NCI-H1694 (cell line): ENCODE measurements around the gene IFFO2.

Experiments
- DNase-seq: peaks from one replicate; lab custom pipeline; 2025; lab: John Stamatoyannopoulos, UW

The IFFO2 gene

DNA sequence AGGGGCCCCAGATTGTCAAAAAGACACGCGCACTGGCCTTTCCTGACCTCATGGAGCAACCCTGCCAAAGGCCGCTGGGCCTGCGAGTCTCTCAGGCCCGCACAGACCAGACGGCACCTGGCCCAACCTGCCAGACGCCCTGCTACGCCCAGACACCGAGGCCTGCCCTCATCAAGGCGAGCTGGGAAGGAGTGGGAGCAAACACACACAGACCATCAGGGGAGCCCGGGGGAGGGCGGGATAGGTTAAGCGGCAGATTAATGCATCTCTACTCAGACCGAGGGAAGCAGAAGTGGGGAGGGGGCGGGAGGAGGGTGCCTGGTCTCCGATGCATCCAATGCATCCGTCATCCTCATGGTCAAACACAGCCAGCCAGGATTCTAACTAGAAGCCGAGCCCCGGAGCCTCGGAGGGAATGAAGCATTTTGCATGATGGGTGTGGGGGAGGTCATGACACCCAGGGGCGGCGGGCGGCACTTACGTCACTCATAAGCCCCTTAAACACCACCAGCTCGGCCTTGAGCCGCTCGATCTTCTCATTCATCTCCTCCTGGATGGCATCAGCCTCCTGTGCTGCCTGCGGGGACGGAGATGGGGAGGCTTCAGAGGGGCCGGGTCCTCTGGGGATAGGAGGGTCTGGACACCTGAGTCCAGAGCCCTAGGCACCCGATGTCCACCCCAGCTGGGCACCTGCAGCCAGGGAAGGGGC lies 37.1 kb downstream of the IFFO2 start:
- no peak for DNase-seq

DNA sequence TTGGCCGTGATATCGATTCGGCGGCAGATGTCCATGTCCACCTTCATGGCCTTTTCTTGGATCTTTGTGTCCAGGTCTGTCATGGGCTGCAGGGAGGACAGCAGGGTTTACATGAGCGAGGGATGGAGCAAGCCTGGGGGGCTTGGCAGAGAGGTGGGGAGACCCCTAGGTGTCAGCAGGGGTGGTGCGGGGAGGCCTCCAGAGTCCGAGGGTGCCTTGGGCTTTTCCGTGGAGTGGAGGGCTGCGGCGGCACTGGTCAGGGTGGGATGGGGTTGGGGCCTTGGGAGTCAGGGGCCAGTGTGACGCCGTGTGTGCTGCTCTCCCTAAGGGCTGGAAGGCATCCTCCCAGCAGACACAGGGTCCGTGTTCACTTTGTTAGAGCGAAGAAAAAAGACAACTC lies 38.1 kb downstream of the IFFO2 start:
- no peak for DNase-seq

DNA sequence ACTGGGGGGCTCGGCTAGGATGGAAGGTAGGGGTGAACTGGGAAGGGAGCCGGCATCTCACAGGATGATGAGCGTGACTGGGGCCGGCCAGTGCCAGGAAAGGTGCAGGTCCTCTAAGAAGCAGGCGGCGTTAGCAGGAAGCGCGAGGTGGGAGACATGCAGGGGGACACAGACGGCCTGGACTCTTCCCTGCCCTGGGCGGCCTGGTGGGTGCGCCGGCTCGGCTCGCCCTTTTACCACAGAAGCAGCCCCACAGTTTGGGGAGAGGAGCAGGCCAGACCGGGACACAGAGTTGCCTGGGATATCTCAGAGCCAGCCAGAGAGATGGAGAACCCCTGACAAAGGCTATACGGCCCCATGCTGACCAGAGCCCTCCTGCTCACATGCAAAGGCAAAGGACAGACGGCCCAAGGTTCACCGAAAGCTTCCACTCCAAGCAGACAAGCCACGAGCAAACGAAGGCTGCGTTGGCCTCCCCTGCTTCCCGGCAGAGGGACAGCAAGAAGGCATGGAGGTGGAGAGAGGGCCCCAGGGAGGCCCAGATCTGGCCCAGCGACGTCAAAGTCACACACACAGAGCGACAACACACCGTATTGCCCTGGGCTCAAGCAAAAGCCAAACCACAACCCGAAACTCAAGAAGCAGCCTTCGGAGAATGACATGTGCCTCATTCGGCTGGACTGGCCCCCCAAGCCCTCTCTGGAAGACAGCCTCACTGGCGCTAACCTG lies 39.2 kb downstream of the IFFO2 start:
- DNase-seq, result no peak

- DNase-seq, result no peak
These were observed 41.1 kb downstream of the IFFO2 start for GRCh38 chr1:18915341-18915740.

- DNase-seq, result peak; percentile 6
These were observed 43.2 kb downstream of the IFFO2 start for GRCh38 chr1:18913065-18913835.

DNA sequence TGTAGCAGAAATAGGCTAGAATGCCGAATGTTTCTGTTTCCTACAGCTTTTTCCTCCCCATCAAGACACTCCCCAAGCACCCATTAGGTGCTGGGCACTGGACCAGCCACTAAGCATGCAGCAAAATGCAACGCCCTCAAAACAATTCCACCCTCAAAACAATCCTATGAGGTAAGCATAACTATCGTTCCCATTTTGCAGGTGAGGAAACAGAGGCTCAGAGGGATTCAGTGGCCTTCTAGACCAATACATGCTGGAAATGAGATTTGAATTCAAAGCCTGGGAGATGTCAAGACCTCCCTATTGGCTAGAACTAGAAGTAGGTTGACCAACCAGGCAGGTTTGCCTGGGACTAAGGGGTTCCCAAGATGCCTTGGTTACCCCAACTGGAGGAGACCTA lies 43.9 kb downstream of the IFFO2 start:
- DNase-seq, result no peak

- DNase-seq, result no peak
These were observed 47.3 kb downstream of the IFFO2 start for GRCh38 chr1:18908911-18909771.

DNA sequence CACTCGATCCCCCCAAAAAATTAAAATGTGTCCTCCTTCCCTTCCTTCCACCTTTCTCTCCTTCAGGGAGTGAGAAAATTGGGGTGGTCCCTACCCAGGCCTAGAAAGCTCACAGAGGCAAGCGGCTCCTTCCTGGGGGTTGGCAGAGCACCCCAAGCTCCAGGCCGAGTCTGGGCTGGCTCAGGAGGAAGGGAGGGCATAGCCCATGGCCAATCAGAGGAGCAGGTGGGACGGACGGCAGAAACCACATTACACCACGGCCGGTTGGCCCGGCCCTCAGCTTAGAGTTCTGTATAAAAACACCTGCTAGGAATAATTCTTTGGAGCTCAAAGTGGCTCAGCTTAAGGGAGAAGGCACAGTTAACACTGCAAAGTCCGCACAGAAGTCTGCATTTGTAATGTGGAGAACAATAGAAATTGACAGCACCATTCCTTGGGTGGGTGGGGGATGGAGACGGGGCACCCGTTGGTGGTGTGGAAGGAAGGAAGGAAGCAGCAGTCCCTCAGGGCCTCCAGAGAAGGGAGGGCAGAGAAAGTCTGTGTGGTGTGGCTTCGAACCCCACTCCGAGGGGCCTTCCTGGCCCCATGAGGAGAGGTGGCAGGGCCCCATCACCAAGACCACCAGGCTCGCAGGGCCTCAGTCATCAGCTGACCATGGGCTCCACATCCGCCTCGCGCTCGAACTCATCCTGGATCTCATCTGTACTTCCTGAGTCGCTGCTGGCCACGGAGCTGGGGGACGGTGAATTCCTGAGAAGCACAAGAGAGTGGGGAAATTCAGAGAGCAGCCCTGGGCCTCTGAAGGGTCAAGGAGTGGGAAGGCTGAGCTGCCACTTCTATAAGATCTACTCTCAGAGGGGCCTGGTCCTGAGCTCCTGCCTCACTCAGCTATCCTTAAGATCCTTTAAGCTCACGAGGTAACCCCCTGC lies 48.3 kb downstream of the IFFO2 start:
- DNase-seq, result no peak

DNA sequence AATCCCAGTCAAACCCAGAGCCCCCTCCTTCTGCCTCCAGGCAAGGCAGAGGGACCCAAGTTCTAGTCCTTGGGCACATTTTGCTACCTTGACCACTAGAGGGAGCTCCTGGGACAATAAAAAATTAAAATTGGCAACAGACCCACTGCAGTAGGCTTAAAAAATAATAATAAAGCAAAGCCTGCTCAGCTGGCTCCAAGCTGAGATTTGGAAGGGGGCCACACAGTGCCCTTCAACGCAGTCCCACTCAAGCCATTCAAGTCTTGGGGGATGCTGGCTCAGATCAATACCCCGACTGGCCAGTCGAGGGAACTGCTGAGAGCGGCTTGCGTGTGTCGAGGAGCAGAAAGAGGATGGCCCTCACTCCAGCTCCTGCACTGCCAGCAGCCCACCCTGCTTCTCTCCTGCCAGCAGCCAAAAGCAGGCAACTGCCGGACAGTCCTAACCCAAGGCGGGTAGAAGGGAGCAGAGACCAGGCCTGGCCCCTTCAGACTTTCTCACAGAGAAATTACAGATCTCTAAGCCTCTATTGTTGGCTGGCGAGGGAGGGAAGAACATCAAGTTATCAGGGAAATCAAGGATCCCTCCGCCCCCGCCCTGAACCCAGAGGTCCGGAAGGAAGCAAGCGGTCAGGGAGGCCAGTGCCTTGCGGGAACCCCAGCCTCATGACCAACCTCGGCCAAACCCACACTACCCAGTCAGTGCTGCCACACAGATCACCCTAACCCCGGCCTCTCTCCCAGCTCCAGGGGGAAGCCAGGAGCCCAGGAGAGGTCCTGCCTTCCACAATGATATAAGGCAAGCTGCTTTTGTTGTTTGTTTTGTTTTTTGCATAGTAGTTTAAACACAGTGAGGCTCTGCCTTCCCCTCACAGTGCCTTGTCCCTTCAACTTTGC lies 49.2 kb downstream of the IFFO2 start:
- DNase-seq, result peak; percentile 42

DNA sequence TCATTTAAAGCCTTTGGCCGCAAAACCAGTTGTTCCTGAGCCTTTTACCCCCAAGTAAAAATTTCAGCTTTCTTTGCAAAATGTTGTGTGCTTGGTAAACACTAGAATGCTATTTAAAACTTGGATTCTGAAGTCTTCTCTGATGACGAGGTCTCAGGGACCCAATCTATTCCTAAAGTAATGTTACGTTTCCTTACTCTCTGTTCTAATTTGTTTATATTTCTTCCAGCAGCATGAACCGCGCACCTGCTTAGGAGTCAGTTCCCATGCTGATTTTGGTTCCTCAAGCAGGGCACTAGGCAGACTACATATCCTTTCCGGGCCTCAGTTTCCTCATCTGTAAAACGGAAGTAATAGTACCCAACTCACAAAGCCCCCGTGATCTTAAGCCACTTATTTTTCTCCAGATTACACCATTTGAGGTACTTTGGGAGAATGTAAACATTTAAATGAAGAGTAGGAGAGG lies 53.2 kb downstream of the IFFO2 start:
- no peak for DNase-seq

DNA sequence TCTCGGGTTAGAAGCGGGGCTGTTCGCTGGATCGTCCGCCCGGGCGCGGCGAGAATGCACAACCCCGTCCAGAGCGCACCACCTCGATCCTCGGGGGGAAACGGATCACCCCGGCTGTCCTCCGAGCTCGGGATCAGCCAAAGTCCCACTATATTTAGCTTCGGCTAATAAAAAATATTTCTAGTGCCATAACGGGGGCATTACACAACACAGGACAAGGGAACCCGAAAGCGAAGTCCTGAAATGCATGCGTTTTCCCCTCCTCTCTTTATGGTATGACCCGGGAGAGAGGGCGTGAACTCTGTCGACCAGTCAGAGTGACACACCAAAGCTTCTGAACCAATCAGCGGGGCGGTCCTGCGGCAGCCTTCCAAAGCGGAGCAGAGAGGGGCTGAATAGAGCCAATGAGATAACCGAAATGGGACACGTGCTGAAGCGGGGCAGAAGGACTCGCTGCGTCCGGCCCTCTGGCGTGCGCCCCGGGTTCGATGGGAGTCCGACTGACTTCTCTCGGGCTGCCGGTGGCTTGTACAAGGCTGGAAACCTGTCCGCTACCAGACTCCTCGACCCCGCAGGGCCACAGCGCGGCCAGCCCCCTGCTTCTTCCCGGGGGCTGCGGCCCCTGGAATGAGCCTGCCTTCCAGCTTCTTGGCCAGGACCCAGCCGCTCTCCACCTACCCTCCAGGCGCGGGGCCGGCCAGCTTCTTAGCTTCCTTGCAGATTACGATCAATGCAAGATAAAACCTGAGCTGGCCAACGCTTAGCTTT lies 53.8 kb downstream of the IFFO2 start, which contains the start of gene ALDH4A1:
Gene ALDH4A1, minus strand, starts transcription at position 33 of the 768 bp plus-strand sequence. Its CDS starts 32 bp downstream, at position 1.
- peak; percentile 90 for DNase-seq

DNA sequence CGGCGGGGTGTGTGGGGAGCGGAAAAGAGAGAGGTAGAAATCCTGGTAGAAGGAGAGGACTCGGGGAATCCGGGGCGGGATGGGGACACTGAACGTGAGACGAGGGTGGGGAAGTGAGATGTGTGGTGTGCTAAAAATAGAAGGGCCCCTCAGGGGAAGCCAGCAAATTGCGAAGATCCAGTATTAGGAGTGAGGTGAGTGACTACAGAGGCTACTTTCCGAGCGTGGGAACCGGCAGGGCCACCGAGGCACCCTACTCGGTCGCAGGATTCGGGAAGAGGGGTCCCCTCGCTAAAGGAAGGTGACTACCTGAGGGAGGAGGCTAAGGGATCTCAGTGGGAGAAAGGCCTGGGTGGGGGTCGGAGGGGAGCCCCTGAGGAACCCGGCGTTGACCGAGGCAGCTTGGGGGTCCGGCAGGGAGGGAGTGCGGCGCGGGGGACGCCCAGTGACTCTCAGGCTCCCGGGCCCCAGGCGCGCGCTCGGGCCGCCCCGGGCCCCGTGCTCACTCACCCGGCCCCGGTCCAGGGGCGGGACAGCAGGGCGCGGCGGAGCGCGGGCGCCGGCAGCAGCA lies 54.4 kb downstream of the IFFO2 start:
- DNase-seq, result no peak

GRCh38 chr1:18901147-18901951 lies 55.1 kb downstream of the IFFO2 start:
- no peak for DNase-seq

DNA sequence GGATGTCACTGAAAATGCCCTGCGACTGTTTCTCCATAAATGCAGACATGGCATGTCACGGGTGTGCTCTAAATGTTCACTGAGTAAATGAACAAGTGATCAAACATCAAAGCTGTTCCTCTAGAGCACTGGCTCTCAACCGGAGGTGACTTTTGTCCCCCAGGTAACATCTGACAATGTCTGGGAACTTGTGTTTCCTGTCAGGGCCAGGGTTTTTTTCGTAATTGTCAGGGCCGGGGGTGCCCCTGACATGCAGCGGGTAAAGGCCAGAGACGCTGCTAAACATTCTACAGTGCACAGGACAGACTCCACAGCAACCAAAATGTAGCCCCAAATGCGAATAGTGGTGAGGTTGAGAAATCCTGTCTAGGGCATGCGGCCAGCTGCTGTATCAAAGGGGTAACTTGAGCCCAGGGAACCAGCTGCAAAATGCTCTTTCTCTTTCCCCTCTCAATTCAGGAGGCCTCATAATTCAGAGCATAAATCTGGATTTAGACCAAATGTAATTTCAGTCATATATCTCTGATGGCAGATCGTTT lies 56.1 kb downstream of the IFFO2 start:
- no peak for DNase-seq

DNA sequence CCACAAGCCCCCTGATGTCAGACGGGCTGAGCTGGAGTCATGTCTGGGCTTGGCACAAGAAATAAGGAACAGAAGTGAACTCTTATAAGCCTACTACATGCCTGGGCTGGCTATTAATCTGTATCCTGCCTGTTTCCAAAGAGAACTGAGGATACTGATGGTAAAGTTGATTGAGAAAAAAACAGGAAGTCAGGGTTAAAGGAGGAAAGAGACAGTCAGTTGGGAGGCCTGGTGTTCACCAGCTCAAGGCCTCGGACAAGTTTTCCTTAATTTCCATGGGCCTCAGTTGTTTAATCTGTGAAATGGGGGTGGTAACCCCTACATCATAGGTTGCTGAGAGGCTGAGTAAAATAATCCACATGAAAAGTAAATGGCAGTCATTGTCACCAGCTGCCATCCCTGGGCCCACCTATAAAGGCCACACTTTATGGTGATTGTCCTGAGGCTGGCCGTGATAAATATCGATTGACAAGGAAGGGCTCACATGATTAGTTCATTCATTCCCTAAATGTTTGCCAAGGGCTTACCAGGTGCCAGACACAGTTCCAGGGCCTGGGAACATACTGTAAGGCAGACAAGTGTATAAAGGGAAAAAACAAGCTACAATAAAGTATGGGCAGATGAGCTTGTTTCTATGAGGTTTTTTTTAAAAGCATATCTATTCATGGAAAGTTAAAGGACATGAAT lies 57.0 kb downstream of the IFFO2 start:
- DNase-seq, result no peak

DNA sequence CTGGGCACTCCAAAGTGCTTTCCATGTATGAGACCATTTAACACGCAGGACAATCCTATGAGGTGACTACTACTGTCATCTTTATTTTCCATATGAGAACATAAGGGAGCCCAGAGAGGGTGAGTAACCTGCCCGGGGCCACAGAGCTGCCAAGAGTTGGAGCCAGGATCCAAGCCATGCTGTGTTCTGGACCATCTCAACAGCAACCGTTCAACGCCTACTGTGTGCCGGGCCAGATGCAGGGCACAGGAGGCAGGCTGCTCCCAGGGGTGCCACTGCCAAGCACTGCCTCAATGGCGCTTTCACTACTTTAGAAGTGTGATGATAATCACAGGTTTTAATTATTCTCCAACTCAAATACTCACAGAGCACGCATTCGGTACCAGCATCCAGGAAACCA lies 57.9 kb downstream of the IFFO2 start:
- DNase-seq, result no peak

- DNase-seq, result no peak
These were observed 61.2 kb downstream of the IFFO2 start for GRCh38 chr1:18895317-18895716.
